ENCODE data around the gene PIGR. TPM values are rescaled to one million over a fixed set of nuclear protein-coding genes. Genes with fewer than 3 reads are reported as not detected.

Gene PIGR
- total RNA-seq, 6 donors from 2014 or later: 396 to 1,034 (median 618) TPM

GRCh38 chr1:206911064-206911663 lies 35.1 kb downstream of the PIGR start:
- peaks cover 19 to 22% (median 19%) of the 10 kb centered on the region in 4 donors for H3K4me1 ChIP-seq
- no peak overlapping the region for H3K4me3 ChIP-seq
- WGBS, 2 donors: 5 to 7% methylated on average over 1 of the region's 1 CpG
- H3K9me3 ChIP-seq: no peaks in the 10 kb centered on the region
- DNase-seq (peak in 1 of 2 donors; percentile 38), ATAC-seq (ENCODE audit: low FRiP score in 2 of 2) (peak; percentile 65 to 76)
- no peaks in the 10 kb centered on the region for H3K36me3 ChIP-seq
- no peak overlapping the region for H3K27ac ChIP-seq
- H3K27me3 ChIP-seq: peaks cover 0 to 8% (median 0%) of the 10 kb centered on the region in 4 donors
- TF ChIP-seq POLR2A (IDR thresholded peaks at IDR 0.05) (no peak), POLR2AphosphoS5 (IDR thresholded peaks at IDR 0.05) (no peak), CTCF (IDR thresholded peaks at IDR 0.05) (peak; percentile 61 to 89 (median 67)), EP300 (IDR thresholded peaks at IDR 0.05) (no peak)

GRCh38 chr1:206909883-206910318 lies 36.4 kb downstream of the PIGR start:
- no peaks in the 10 kb centered on the region for H3K36me3 ChIP-seq
- peak overlapping the region; percentile 38 to 54 (median 50) for H3K4me3 ChIP-seq
- peak; percentile 5 to 15 for ATAC-seq (ENCODE audit: low FRiP score in 2 of 2)
- no peak for DNase-seq
- TF ChIP-seq EP300 (IDR thresholded peaks at IDR 0.05) (no peak), CTCF (IDR thresholded peaks at IDR 0.05) (no peak), POLR2A (IDR thresholded peaks at IDR 0.05) (no peak), POLR2AphosphoS5 (IDR thresholded peaks at IDR 0.05) (no peak)
- H3K27ac ChIP-seq: peak overlapping the region; percentile 72 to 86 (median 82)
- no peaks in the 10 kb centered on the region for H3K9me3 ChIP-seq
- peaks cover 0 to 8% (median 0%) of the 10 kb centered on the region in 4 donors for H3K27me3 ChIP-seq
- H3K4me1 ChIP-seq: peaks cover 19 to 22% (median 19%) of the 10 kb centered on the region in 4 donors
- 22 to 61% methylated on average over 8 to 14 of the region's 14 CpGs for WGBS, 2 donors

GRCh38 chr1:206909161-206909882 lies 36.9 kb downstream of the PIGR start:
- no peaks in the 10 kb centered on the region for H3K9me3 ChIP-seq
- H3K27me3 ChIP-seq: peaks cover 0 to 8% (median 0%) of the 10 kb centered on the region in 4 donors
- ATAC-seq (ENCODE audit: low FRiP score in 2 of 2): peak; percentile 76 to 81
- H3K36me3 ChIP-seq: no peaks in the 10 kb centered on the region
- peak overlapping the region; percentile 38 to 54 (median 50) for H3K4me3 ChIP-seq
- peak overlapping the region; percentile 72 to 86 (median 82) for H3K27ac ChIP-seq
- peaks cover 19 to 22% (median 19%) of the 10 kb centered on the region in 4 donors for H3K4me1 ChIP-seq
- peak; percentile 91 to 96 for DNase-seq
- WGBS, 2 donors: 7% methylated on average over 31 of the region's 69 CpGs; no CpG with 5 or more reads in 1 of the 2 donors
- TF ChIP-seq POLR2AphosphoS5 (IDR thresholded peaks at IDR 0.05) (peak; percentile 80 to 82), CTCF (IDR thresholded peaks at IDR 0.05) (peak in 1 of 6 experiments; percentile 16), EP300 (IDR thresholded peaks at IDR 0.05) (peak in 3 of 4 donors; percentile 75 to 98 (median 88)), POLR2A (IDR thresholded peaks at IDR 0.05) (peak in 1 of 4 donors; percentile 37)

- Histone ChIP-seq H3K36me3 (no peaks in the 10 kb centered on the region), H3K4me1 (peaks cover 19 to 22% (median 19%) of the 10 kb centered on the region in 4 donors), H3K9me3 (no peaks in the 10 kb centered on the region), H3K4me3 (no peak overlapping the region), H3K27me3 (peaks cover 0 to 8% (median 0%) of the 10 kb centered on the region in 4 donors), H3K27ac (no peak overlapping the region)
- DNase-seq (no peak), ATAC-seq (ENCODE audit: low FRiP score in 2 of 2) (no peak)
- no peak for TF ChIP-seq POLR2A (IDR thresholded peaks at IDR 0.05)
- no peak for TF ChIP-seq POLR2AphosphoS5 (IDR thresholded peaks at IDR 0.05)
- TF ChIP-seq CTCF (IDR thresholded peaks at IDR 0.05): no peak
- no peak for TF ChIP-seq EP300 (IDR thresholded peaks at IDR 0.05)
- WGBS, 2 donors: 93 to 95% methylated on average over 10 of the region's 10 CpGs
These were observed 38.2 kb downstream of the PIGR start for GRCh38 chr1:206908038-206908437.
